Occipital lobe (tissue), 2 donors: ENCODE results near the gene MRPL2. TPM values are rescaled to one million over a fixed set of nuclear protein-coding genes. Genes with fewer than 3 reads are reported as not detected.

Source experiments
- DNase-seq: peaks from one replicate; lab custom pipeline; 2025; lab: John Stamatoyannopoulos, UW
- total RNA-seq: library from RNA; depleted of rRNA; stranded (reverse); fragments of >200 nt; gene quantifications from one replicate; pipeline ENCODE4 v1.2.3, GENCODE V29; 2014

MRPL2 gene
- total RNA-seq, 1 donor from 2014 or later = 8.9 TPM

GRCh38 chr6:43021270-43022047 is 37.8 kb downstream of the MRPL2 start, which contains the start of gene RRP36:
RRP36 (plus strand) TSS chr6:43021623; CDS start chr6:43021655, 32 bp downstream.
- DNase-seq = peak; percentile 71

- DNase-seq = no peak
These were observed 38.4 kb downstream of the MRPL2 start for GRCh38 chr6:43020847-43021246.

- DNase-seq = no peak
These were observed 39.1 kb downstream of the MRPL2 start for GRCh38 chr6:43020052-43020705.

GRCh38 chr6:43019152-43019551 is 40.1 kb downstream of the MRPL2 start:
- DNase-seq = no peak

GRCh38 chr6:43016943-43017334 is 42.3 kb downstream of the MRPL2 start:
- DNase-seq = no peak

- no peak for DNase-seq
These were observed 42.9 kb downstream of the MRPL2 start for GRCh38 chr6:43016176-43016942.

- DNase-seq = no peak
These were observed 44.8 kb downstream of the MRPL2 start for GRCh38 chr6:43014434-43014909.

- DNase-seq = peak; percentile 99
These were observed 45.3 kb downstream of the MRPL2 start, which contains the start of the genes KLHDC3 and MEA1 for GRCh38 chr6:43013843-43014433. KLHDC3 (plus strand) TSS chr6:43014249; CDS start chr6:43017193, 2,944 bp downstream. MEA1 (minus strand) TSS chr6:43013946; CDS start chr6:43013813, 133 bp downstream.

GRCh38 chr6:43013097-43013842 is 46.0 kb downstream of the MRPL2 start:
- DNase-seq = no peak

GRCh38 chr6:43012364-43012763 is 46.9 kb downstream of the MRPL2 start:
- no peak for DNase-seq

- DNase-seq = no peak
These were observed 48.0 kb downstream of the MRPL2 start for GRCh38 chr6:43011207-43011606.

- DNase-seq = no peak
These were observed 50.1 kb downstream of the MRPL2 start for GRCh38 chr6:43009124-43009523.

GRCh38 chr6:43007126-43007525 is 52.1 kb downstream of the MRPL2 start:
- no peak for DNase-seq

GRCh38 chr6:43006251-43006650 is 53.0 kb downstream of the MRPL2 start:
- no peak for DNase-seq

GRCh38 chr6:43005844-43006243 is 53.4 kb downstream of the MRPL2 start:
- DNase-seq = no peak

Other genes with a start within 250 kb of the MRPL2 start
- gene RPL7L1, start 179.8 kb downstream of the MRPL2 start, total RNA-seq = 156 TPM
- gene PTCRA, start 143.4 kb downstream of the MRPL2 start, total RNA-seq = not detected
- gene CNPY3, start 130.0 kb downstream of the MRPL2 start, total RNA-seq = 24.6 TPM
- gene GNMT, start 98.7 kb downstream of the MRPL2 start, total RNA-seq = not detected
- gene PEX6, start 80.3 kb downstream of the MRPL2 start, total RNA-seq = 24.0 TPM
- gene PPP2R5D, start 74.9 kb downstream of the MRPL2 start, total RNA-seq = 33.2 TPM
- 27.8 TPM for gene MEA1, start 45.5 kb downstream of the MRPL2 start, total RNA-seq
- 145 TPM for gene KLHDC3, start 45.2 kb downstream of the MRPL2 start, total RNA-seq
- gene RRP36, start 37.8 kb downstream of the MRPL2 start, total RNA-seq = 52.3 TPM
- 12.8 TPM for gene CUL7, start 5.6 kb downstream of the MRPL2 start, total RNA-seq
- gene KLC4, start 197 bp upstream of the MRPL2 start, total RNA-seq = 20.7 TPM
- 26.0 TPM for gene PTK7, start 16.9 kb upstream of the MRPL2 start, total RNA-seq
- gene SRF, start 111.8 kb upstream of the MRPL2 start, total RNA-seq = 11.9 TPM
- gene CUL9, start 122.8 kb upstream of the MRPL2 start, total RNA-seq = 23.9 TPM
- gene DNPH1, start 170.0 kb upstream of the MRPL2 start, total RNA-seq = 16.1 TPM
- 13.1 TPM for gene TTBK1, start 184.0 kb upstream of the MRPL2 start, total RNA-seq
- 0.31 TPM for gene SLC22A7, start 238.8 kb upstream of the MRPL2 start, total RNA-seq
- gene CRIP3, start 249.4 kb upstream of the MRPL2 start, total RNA-seq = 3.9 TPM